Ishikawa (cell line): Measurements from ENCODE around the gene CFC1B.
"Not testable (repeated sequence)": the region's sequence is repeated elsewhere in the genome, so short reads cannot be mapped to it uniquely, and the experiment has no call there.

ENCODE experiments used
- CEBPB ChIP-seq: IDR thresholded peaks from 2 replicates; pipeline ENCODE4 v1.6.1; 2012
- CREB1 ChIP-seq: IDR thresholded peaks from 2 replicates; pipeline ENCODE4 v1.6.1; 2012; ENCODE audit warnings: low read depth
- EGR1 ChIP-seq: IDR thresholded peaks from 2 replicates; pipeline ENCODE4 v1.6.1; 2012
- EP300 ChIP-seq: IDR thresholded peaks from 2 replicates; pipeline ENCODE4 v1.6.1; 2012; ENCODE audit warnings: borderline replicate concordance
- FOXM1 ChIP-seq: IDR thresholded peaks from 2 replicates; pipeline ENCODE4 v1.6.1; 2012; ENCODE audit warnings: low read depth, borderline replicate concordance
- MAX ChIP-seq: IDR thresholded peaks from 2 replicates; pipeline ENCODE4 v1.6.1; 2012
- NFIC ChIP-seq: IDR thresholded peaks from 2 replicates; pipeline ENCODE4 v1.6.1; 2012
- REST ChIP-seq: IDR thresholded peaks from 2 replicates; pipeline ENCODE4 v1.6.1; 2012; ENCODE audit warnings: low read depth, mild to moderate bottlenecking
- TAF1 ChIP-seq: IDR thresholded peaks from 2 replicates; pipeline ENCODE4 v1.6.1; 2012; ENCODE audit warnings: low read depth, mild to moderate bottlenecking
- YY1 ChIP-seq: IDR thresholded peaks from 2 replicates; pipeline ENCODE4 v1.6.1; 2012; ENCODE audit warnings: low read depth

GRCh38 chr2:130520992-130521391 is at the start of gene CFC1B:
- not testable (repeated sequence) for TF ChIP-seq EGR1, YY1, CREB1, NFIC, CEBPB, TAF1, EP300, MAX, REST, FOXM1
